GM19240 (cell line): ENCODE measurements around the gene CD40LG.

Experiments
- DNase-seq: peaks from one replicate; pipeline ENCODE4 v3.0.0; 2011; ENCODE audit warnings: low spot score; ENCODE audit not compliant: insufficient read length

Gene CD40LG

DNA sequence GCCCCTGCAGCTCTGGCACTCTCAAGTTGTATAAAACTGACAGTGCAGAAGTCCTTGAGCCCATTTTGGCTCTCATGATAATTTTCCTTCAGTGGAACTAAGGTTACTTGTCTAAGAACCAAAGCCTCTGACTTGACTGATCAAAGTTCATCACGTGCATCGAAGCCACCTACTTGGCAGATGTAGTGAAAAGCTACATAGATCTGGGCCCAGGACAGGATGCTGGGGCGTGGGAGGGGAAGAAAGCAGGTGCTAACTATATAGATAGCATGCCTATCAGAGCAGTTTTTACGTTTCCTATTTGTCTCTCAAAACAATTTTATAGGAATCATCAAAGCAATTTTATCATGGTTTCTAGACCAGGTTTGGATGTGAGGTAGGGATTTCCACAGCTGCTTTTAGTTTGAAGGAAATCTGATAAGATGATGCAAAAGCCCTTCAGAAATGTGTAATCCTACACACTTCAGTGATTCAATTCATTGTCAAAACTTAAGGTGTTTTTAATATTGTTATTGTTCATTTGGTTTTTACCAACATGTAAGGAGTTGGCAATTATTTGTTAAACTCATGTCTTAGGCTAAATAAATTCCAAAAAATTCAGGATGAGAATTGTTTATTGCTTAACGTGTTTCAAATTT is 1.2 kb upstream of the CD40LG start:
- no peak for DNase-seq

DNA sequence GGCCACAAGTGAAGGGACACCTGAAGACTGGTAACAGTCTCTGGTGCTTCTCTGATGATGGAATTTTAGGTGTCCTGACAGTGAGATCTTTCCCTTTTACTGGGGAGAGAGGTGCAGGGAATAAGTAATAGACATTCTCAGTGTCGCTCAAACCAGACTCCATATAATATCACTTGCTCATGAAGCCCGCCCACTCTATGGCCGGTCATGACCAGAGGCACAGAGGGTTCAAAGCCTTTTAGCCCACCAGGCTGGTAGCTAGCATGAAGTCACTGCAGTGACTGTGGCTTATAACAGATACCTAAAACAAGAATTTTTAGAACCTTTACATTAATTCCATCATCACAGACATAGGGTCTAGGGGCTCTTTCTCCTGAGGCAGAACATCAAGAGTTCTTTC is 2.9 kb downstream of the CD40LG start:
- no peak for DNase-seq

DNA sequence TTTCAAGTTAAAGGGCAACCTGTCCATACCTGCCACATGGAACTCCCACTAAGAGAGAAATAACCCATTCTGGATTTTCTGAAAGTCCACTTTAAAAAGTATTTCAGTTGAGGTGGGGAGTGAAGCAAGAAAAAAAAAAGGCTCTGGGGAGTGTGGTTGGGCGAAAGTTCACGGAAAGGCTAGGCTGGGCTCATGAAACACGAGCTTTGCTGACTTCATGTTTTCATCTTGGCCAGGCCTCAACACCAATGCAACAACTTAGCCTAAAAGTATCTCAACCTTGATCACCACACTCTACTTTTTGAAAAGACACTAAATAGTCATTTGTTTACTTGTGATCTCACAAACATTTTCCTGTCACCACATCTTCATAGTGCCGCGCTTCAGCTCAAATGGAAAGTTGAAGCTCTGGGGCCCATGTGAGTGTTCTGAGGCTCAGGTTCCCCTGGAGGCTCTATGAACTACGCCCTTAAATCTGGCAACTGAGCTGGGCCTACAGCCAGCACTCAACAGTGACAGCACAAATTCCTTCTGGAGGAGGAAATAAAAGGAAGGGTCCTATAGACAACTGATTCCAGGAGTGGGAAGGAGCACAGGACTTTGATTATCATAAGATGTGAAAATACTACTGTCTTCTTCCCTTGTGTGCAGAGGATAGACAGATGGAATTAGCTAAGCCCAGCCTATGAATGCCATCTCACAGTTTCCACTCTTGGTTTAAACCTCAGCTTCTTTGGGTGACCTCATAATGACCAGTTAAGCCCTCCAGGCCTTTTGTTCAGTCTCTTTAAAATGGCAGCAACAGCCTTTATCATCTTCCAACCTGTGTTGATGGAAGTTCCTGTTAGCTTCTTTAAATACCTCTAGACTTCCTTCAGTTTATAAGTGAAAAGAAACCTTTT is 5.1 kb downstream of the CD40LG start:
- DNase-seq = no peak

DNA sequence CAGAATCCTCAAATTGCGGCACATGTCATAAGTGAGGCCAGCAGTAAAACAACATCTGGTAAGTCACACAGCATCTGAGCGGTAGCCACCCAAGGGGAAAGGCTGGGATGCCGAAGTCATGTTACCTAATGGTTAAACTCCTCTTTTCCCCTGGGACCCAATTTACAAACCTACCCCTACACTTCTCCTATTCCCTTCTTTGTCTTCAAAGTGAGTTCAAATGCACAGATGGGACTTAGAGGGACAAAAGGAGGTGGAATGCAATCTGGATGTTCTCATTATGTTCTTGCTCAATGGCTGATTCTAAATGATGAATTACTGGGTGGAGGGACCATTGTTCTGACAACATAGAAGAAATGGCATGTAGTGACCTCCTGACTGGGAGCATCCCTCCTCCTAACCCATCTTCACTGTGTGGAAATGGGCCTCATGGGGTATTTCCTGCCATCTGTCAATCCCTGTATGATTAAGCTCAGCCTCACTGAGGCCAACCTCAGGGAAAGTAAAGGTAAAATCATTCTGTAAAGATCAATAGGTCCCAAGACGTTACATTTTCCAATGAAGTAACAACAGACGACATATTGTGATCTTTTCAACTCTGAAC is 8.5 kb downstream of the CD40LG start:
- no peak for DNase-seq

DNA sequence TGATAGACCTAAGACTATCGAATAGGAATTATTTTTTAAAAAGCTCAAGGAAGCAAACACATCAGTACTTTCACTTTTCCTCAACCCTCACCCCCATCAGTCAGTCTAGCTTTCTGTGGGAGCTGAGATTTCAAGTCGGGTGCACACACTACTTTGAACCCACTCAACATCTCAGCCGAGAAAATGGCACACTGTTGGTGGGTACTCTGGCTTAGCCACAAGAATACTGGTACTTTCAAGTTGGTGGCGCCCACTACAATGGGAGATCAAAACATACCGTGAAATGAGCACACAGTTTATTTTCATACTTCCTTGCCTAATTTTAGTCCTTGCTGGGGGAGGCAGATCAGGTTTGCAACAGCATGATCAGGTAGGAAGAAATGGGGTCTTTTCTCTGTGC is 10.2 kb downstream of the CD40LG start:
- no peak for DNase-seq

DNA sequence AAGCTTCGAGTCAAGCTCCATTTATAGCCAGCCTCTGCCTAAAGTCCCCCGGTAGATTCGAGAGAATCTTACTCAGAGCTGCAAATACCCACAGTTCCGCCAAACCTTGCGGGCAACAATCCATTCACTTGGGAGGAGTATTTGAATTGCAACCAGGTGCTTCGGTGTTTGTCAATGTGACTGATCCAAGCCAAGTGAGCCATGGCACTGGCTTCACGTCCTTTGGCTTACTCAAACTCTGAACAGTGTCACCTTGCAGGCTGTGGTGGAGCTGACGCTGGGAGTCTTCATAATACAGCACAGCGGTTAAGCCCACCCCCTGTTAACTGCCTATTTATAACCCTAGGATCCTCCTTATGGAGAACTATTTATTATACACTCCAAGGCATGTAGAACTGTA is 11.2 kb downstream of the CD40LG start:
- no peak for DNase-seq

DNA sequence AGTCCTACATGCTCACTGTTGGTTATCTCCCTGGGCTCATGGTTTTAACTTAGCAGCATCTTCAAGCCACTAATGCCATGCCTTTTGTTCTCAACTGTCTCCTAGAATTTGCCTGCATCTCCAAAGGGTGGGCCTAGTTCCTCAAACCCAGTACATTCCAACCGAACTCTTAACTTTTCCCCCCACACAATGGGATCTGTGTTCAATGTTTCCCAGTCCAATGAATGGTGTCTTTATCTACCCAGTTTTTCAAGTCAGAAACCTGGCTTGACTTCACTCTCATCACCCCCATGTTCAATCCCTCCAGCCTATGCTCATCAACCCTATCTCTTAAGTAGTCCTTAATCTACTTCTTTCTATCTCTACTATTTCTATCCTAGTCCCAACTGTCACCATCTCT is 12.9 kb downstream of the CD40LG start:
- no peak for DNase-seq

DNA sequence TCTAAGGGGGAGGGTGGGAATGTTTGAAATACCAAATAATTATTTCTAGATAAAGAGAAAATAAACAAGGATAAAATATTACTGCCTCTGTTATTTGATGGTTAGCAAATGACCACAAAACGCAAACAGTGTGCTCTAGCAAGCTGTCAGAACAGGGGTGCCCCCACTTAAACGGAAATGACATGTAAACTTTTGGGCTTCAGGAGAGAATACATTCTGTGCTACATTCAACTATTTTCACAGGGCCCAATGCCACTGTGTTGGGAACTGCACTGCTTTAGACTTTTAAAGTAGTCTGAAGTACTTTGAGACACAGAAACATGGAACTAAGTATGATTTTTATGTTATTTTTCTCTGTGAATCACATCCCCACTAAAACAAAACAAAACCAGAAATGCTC is 14.1 kb downstream of the CD40LG start:
- DNase-seq = no peak

DNA sequence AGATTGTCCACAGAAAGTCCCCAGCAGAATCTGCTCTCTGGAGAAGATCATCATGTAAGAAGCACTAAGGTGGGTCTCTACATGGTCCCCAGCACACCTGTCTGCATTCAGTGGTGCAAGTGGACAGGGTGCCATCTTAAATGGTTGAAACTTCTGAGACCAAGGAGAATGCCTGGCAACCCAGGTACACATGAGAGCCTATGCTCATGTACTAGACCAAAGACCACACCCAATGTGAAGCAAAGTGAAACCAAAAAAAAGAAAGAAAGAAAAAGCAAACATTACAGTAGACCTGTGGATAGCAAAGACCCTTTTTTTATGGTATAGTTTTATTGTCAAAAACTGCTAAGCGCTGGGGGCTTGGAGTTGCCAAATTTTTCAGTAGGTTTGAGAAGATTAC is 15.0 kb downstream of the CD40LG start:
- DNase-seq = no peak

DNA sequence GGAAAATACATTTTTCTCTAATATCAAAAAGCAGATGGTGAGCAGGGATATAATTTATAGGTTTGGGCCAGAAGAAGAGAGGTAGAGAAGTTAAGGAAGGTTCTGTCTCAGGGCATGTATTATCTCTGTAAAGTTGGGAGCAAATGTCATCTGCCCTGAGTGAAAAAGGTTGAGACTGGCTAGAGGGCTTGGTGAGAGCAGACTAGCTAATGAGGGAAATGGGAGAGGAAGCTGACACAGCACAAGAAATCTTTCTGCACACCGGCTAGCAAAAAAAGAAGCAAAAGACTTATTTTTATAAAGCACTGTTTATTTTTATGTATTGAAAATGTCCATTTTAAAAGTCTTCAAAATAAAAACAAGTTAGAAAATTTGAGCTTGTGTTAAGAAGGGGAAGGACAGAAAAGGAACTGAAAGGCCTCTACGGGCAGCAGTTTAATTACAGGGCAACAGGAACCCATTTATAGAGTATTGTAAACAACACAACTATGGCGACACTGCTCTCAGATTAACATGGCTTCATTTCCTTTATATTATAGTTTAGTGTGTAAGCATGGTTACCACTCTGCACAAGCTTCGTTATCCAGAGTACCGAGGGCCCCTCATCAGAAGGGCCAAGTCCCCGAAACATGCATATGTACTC is 17.4 kb downstream of the CD40LG start:
- DNase-seq = no peak

DNA sequence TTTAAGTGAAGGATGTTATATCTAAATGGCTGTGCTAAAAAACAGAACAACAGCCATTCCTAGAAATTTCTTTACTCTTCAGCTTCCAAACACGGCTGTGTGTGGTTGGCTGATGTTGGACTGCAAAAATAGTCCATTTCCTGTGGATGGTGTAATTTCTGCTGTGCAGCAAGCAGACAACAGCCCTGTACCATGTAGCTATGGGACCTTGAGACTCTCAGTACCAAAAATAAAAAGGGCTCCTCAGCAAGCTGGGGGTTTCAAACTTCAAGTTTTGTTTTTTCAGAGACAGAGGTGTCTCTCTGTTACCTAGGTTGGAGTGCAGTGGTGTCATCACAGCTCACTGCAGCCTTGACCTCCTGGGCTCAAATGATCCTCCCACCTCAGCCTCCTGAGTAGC is 18.1 kb downstream of the CD40LG start:
- DNase-seq = no peak

DNA sequence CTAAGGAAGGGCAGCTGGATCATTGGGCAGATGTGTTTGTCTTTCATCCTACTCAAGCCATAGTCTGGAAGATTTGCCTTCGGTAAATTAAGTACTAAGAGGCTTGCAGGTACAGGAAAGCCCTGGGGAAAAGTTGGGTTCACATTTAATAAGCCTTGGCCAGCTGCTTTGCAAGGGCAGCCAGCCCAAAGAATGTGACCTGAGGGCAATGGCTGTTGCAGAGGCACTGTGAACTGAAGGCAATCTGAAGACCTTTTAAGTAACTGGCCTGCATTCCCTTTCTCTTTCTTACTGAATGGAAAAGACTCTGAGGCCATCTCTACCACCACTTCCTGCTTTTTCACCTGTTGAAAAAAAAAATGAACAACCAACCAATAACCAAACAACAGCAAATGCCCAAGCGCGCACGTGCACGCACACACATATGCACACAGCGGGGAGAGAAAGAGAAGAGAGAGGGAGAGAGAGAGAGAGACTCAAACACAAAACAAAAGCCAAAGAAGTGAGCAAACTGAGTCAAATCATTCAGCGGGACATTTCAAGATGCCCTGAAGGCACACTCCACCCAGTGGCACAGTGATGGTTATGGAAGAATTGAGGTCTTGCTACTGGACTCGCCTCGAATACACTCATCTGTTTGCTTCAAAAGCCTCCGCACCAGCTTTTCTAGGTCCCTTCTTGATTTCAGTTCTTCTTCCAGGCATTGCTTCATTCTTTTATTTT is 19.6 kb downstream of the CD40LG start:
- DNase-seq = no peak

DNA sequence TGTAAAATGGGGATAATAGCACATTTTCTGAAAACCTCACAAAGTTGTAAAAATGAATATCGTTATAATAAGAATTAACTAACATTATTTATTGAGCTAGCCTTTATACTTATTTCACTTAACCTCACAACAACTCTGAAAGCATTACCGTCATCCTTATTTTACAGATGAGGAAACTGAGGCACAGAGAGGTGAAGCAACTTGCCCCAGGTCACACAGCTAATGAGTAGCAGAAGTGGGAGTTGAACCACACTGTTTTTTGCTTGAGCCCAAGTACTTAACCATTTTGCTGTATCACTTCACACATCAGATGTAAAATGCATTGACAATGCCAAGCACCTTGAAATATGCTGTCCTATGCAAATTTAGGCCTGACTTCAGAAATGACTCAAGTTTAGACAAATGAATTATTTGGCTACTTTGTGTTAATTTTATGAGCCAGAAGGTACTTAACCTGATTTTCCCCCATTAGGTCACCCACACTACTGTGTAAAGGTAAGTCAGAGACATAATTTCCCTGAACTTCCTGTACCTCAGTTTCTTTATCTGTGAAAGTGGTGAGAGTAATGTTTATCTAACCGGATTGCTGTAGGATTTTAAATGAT is 23.1 kb downstream of the CD40LG start:
- DNase-seq = no peak

DNA sequence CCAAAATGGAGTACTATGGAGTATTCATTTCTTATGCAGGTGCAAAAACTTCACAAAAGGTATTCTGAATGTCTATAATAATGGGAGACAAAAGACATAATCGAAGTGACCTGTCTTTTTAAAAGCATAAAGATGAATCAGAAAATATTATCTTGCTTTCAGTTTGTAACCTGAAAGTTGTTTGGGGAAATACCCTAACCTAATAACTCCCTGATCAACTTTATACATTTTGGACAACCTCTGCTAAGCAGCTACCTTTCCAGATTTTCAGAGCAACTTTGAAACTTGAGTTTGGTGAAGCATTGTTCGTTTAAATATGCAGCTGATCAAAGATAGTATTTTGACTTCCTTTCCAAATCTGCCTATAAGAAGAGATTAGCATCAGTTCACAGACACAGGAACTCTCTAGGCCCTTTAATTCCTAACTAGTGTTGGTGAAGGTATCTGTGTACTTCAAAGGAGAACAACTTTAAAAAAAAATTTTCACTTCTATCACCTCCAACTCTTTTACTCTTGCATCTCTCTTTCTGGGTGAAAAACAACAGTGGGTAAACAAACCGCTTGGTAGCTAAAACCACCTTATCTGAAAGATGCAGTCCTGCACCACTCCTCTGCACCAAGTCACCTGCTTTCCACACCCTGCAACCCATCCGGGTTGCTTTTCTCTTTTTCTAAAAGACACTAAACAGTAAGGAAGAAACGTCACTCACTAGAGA is 26.5 kb downstream of the CD40LG start:
- DNase-seq = no peak

DNA sequence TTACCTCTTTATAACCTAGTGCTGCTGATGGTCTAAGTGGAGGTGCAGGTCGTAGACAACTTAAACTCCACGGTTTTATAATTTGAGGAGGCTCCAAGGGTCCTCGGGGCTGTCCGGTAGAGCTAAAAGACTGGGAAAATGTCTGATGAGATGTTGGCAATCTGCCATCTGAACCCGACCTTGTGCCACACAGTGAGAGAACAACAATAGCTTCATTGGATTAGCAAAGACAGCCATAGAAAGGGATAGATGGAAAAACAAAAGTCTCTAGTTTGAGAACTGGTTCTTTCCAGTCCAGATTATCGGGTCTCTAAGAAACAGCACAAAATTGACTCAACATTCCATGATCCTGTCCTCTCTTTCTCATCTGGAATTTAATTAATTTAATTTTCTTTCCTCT is 31.6 kb downstream of the CD40LG start:
- DNase-seq = no peak

DNA sequence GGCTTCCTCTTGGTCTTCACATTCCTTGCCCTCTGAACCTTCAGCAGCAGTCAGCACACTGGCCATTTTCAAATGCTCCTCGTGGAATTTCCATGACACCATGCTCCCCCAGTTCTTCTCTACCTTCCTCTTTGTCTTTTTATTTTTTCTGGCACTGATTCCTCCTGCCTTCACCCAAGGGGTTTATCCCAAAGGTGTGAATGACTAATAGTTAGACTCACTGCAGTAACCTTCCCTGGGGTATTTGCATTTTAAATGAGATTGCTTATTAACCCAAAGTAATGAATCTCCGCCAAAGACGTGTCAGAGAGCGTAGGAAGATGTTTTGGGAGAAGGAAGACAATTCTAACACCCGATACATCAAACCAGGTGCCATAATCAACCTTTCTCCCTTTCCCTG is 36.2 kb downstream of the CD40LG start:
- no peak for DNase-seq

DNA sequence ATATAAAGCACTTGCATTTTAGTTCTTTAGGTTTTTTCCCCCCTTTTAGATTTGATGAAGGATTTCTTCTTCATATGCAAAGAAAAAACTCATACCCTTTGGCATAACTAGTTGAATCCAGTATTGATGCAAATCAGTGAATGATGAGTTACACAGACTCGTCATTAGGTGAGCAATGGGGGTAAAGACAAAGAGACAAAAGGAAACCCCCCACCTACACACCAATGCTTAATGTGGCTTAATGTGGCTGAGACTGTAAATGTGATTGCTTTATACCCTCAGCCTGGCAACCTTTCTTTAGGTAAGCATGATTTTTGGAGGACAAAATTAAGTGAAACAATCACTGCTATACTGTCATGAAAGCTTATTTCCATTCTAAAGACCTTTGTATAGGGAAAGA is 39.5 kb downstream of the CD40LG start:
- DNase-seq = no peak

DNA sequence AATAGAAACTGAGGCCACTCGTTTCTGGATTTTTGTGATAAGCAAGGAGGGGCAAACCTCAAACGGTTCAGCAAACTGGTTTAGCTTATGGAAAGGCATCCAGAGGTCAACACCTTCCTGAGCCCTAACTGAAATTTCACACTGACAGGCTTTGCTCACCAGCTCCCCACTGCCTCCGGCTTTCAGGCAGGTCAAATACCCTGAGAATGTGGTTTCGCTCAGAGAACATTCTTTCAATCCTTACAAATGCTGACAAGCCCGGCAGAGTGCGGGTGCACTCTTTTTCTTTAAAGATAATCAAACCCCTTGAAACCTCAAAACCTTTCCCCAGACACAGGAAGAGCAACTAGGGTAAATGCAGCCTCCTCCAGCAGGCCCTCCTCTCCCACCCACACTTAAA is 41.5 kb downstream of the CD40LG start:
- DNase-seq = no peak

DNA sequence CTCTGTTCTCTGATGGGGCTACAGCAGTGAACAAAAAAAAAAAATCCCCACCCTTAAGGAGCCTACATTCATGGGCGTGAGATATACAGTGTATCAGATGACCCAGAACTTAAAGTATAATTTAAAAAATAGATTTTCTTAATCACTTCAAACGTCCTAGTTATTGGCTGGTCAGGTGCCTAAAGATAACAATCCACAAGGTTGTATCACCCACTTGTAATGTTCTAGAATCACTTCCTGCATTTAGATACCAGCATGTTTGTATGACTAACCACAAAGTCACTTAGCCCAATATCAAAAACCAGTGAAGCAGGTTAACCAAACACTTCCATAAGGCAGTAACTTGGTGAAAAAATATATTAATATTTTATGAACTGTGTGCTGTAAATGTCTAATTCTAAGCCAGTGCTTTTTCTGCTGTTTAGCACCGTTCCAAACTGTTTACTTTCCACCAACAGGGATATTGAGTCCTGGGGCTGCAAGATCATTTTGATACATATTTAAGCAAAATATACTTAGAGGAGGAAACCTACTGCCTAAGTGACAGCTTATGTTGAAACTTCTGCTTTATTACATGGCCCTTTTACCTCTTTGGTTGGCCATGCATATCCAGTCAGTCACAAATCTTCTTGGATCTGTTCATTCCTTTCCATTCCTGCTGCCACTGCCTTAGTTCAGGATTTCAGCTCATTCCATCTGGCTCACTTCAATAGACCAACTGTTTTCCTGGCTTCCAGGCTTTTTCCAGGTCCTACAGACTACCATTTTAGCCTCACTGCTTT is 43.3 kb downstream of the CD40LG start:
- DNase-seq = no peak

DNA sequence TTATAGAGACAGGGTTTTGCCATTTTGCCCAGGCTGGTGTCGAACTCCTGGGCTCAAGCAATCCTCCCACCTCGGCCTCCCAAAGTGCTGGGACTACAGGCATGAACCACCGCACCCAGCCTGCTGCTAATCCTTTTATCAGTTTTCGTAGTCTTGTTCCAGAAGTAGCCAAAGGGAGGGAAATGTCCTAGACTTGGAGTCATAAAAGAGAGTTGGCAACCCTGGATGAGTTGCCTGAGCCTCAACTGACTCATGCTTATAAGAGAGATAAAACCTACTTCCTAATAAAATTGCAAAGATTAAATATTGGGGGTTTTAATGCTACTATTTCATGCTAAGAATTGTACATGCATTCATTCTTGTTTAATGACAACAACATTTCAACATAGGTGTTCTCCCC is 44.3 kb downstream of the CD40LG start:
- DNase-seq = no peak
